SK-N-SH (cell line): ENCODE data around the gene PSMA5. TPM values are rescaled to one million over a fixed set of nuclear protein-coding genes. Genes with fewer than 3 reads are reported as not detected.
A peak's percentile ranks its signal among the peaks of the same experiment; 100 is the strongest.

ENCODE experiments used
- CTCF ChIA-PET: fragments of 300-600, 350-600 bp; formaldehyde crosslinking; extraction: SDS; loops from one replicate; lab custom pipeline; 2021; lab: Yijun Ruan, JAX
- POLR2A ChIA-PET: fragments of 350-600 bp; sonication (Branson Sonifier 250); formaldehyde crosslinking; extraction: SDS; loops from one replicate; lab custom pipeline; 2020; ENCODE audit warnings: antibody characterized with exemption, inconsistent platforms; lab: Yijun Ruan, JAX
- DNase-seq: peaks from one replicate; pipeline ENCODE4 v3.0.0; 2012
- H2AFZ ChIP-seq: fragments of 200-600 bp; sonication (generic); 2 replicates; pipeline ENCODE4 v1.8.1; 2016; ENCODE audit warnings: antibody characterized with exemption, mild to moderate bottlenecking, low read depth
- H3F3A ChIP-seq: fragments of 200-600 bp; sonication (generic); replicated peaks from 2 replicates; pipeline ENCODE3; 2016; ENCODE audit warnings: antibody characterized with exemption, mild to moderate bottlenecking; ENCODE audit not compliant: insufficient read depth
- H3K27ac ChIP-seq, 2 experiments: fragments of 200-500 bp in 1 of 2; fragments of 200-600 bp in 1 of 2; sonication (Bioruptor generic) in 1 of 2; sonication (generic), shearing (Covaris generic) in 1 of 2; 2 replicates each; pipeline versions ENCODE4 v1.5.1 to v1.6.1; 2014 to 2016; ENCODE audit warnings: low read depth in 2 of 2, inconsistent platforms in 1 of 2, low read length in 1 of 2, mild to moderate bottlenecking in 1 of 2, mixed read lengths in 1 of 2
- H3K27me3 ChIP-seq: fragments of 200-600 bp; sonication (generic), shearing (Covaris generic); 2 replicates; pipeline ENCODE4 v1.6.1; 2016; ENCODE audit warnings: mixed run types; ENCODE audit not compliant: insufficient read depth
- H3K36me3 ChIP-seq, 2 experiments: fragments of 200-500 bp in 1 of 2; fragments of 200-600 bp in 1 of 2; sonication (Bioruptor generic) in 1 of 2; sonication (generic) in 1 of 2; replicated peaks in 1 of 2; 2 replicates each; pipeline versions ENCODE3 to v1.5.1; 2014 to 2016; ENCODE audit warnings: low read length in 1 of 2, mild to moderate bottlenecking in 1 of 2; ENCODE audit not compliant: insufficient read depth in 2 of 2, control insufficient read depth in 1 of 2
- H3K4me1 ChIP-seq, 2 experiments: fragments of 200-500 bp in 1 of 2; fragments of 200-600 bp in 1 of 2; sonication (Bioruptor generic) in 1 of 2; sonication (generic), shearing (Covaris generic) in 1 of 2; 2 replicates each; pipeline versions ENCODE4 v1.5.1 to v1.6.1; 2014 to 2016; ENCODE audit warnings: low read depth in 1 of 2, low read length in 1 of 2, mixed run types in 1 of 2; ENCODE audit not compliant: insufficient read depth in 2 of 2, control insufficient read depth in 1 of 2
- H3K4me2 ChIP-seq: fragments of 200-600 bp; sonication (generic), shearing (Covaris generic); 2 replicates; pipeline ENCODE4 v1.6.1; 2017; ENCODE audit warnings: mixed run types
- H3K4me3 ChIP-seq, 2 experiments: fragments of 200-500 bp in 1 of 2; fragments of 200-600 bp in 1 of 2; sonication (Bioruptor generic) in 1 of 2; sonication (generic), shearing (Covaris generic) in 1 of 2; 2 replicates each; pipeline versions ENCODE4 v1.5.1 to v1.8.1; 2014 to 2016; ENCODE audit warnings: low read depth in 2 of 2, inconsistent platforms in 1 of 2, low read length in 1 of 2, mild to moderate bottlenecking in 1 of 2, mixed read lengths in 1 of 2, moderate library complexity in 1 of 2
- H3K79me2 ChIP-seq: fragments of 200-600 bp; sonication (generic); 2 replicates; pipeline ENCODE4 v1.8.1; 2017; ENCODE audit warnings: mild to moderate bottlenecking; ENCODE audit not compliant: insufficient read depth
- H3K9ac ChIP-seq: fragments of 200-600 bp; sonication (generic); 2 replicates; pipeline ENCODE4 v1.6.1; 2017; ENCODE audit warnings: mixed run types
- H3K9me2 ChIP-seq: fragments of 200-600 bp; sonication (generic); 2 replicates; pipeline ENCODE4 v1.6.1; 2017; ENCODE audit warnings: mixed run types
- H3K9me3 ChIP-seq: fragments of 200-600 bp; sonication (generic); 2 replicates; pipeline ENCODE4 v1.6.1; 2017; ENCODE audit warnings: mixed run types, mild to moderate bottlenecking, moderate library complexity
- H4K20me1 ChIP-seq: fragments of 200-600 bp; sonication (generic); 2 replicates; pipeline ENCODE4 v1.6.1; 2017; ENCODE audit warnings: mild to moderate bottlenecking, mixed run types; ENCODE audit not compliant: insufficient read depth
- EP300 ChIP-seq, 2 experiments: IDR thresholded peaks; 2 replicates each; pipeline versions ENCODE4 v1.4.0 to v1.6.1; 2012; ENCODE audit warnings: borderline replicate concordance in 1 of 2, low read depth in 1 of 2, low read length in 1 of 2
- EZH2phosphoT487 ChIP-seq: fragments of 200-600 bp; sonication (generic); IDR thresholded peaks from 2 replicates; pipeline ENCODE4 v1.6.1; 2017; ENCODE audit warnings: low read depth, mixed run types, mild to moderate bottlenecking, antibody characterized with exemption, moderate library complexity, borderline replicate concordance
- FOXJ3 ChIP-seq: sonication (generic); formaldehyde crosslinking; IDR thresholded peaks from 2 replicates; pipeline ENCODE4 v1.5.1; 2020; ENCODE audit warnings: mild to moderate bottlenecking, missing genetic modification reagents
- GATA2 ChIP-seq: sonication (generic); formaldehyde crosslinking; IDR thresholded peaks from 2 replicates; pipeline ENCODE4 v1.5.0; 2020; ENCODE audit warnings: mild to moderate bottlenecking, missing genetic modification reagents
- MEF2A ChIP-seq: IDR thresholded peaks from 2 replicates; pipeline ENCODE4 v1.4.0; 2012; ENCODE audit warnings: low read depth, borderline replicate concordance
- MXI1 ChIP-seq: IDR thresholded peaks from 2 replicates; pipeline ENCODE4 v1.6.1; 2012; ENCODE audit warnings: mild to moderate bottlenecking, low read depth, low read length, improper control_type of control experiment
- NFIC ChIP-seq: IDR thresholded peaks from 2 replicates; pipeline ENCODE4 v1.4.0; 2012; ENCODE audit warnings: borderline replicate concordance
- NRF1 ChIP-seq: IDR thresholded peaks from 2 replicates; pipeline ENCODE4 v1.6.1; 2012; ENCODE audit warnings: low read depth, mild to moderate bottlenecking, low read length
- POLR2AphosphoS5 ChIP-seq: IDR thresholded peaks from 2 replicates; pipeline ENCODE4 v1.6.1; 2012; ENCODE audit warnings: low read depth, low read length
- RAD21 ChIP-seq: IDR thresholded peaks from 2 replicates; pipeline ENCODE4 v1.6.1; 2012; ENCODE audit warnings: mild to moderate bottlenecking, low read length
- SIN3A ChIP-seq: IDR thresholded peaks from 2 replicates; pipeline ENCODE4 v1.6.1; 2012; ENCODE audit warnings: low read depth, mild to moderate bottlenecking, low read length, moderate library complexity, borderline replicate concordance
- TAF1 ChIP-seq: IDR thresholded peaks from 2 replicates; pipeline ENCODE4 v1.6.1; 2012; ENCODE audit warnings: low read depth, mild to moderate bottlenecking, low read length, moderate library complexity, borderline replicate concordance
- TCF12 ChIP-seq: IDR thresholded peaks from 2 replicates; pipeline ENCODE4 v1.4.0; 2012
- ZBTB33 ChIP-seq: IDR thresholded peaks from 2 replicates; pipeline ENCODE4 v1.4.0; 2012; ENCODE audit warnings: low read depth, borderline replicate concordance
- WGBS: methylation state at CpG from one replicate; pipeline ENCODE4 v1.1.6; 2017; ENCODE audit warnings: low lambda C conversion rate; 5-methylcytosine and 5-hydroxymethylcytosine counted together
- polyA plus RNA-seq, 3 experiments: library from polyadenylated mRNA; depleted of rRNA; stranded (reverse); fragments of >200 nt; gene quantifications; 2 replicates each; pipeline ENCODE4 v1.2.3, GENCODE V29; 2012
- TF ChIP-seq, protein P1 (sequence below): IDR thresholded peaks from 2 replicates; pipeline ENCODE4 v1.4.0; 2012; ENCODE audit warnings: low read depth, borderline replicate concordance
- TF ChIP-seq, protein P2 (sequence below): IDR thresholded peaks from 2 replicates; pipeline ENCODE4 v1.6.1; 2012; ENCODE audit warnings: mild to moderate bottlenecking, low read depth, low read length, moderate library complexity
- TF ChIP-seq, protein P3 (sequence below): IDR thresholded peaks from 2 replicates; pipeline ENCODE4; 2012
- TF ChIP-seq, protein P4 (sequence below): fragments of 150-350 bp; IDR thresholded peaks from 2 replicates; pipeline ENCODE4 v1.6.1; 2017; ENCODE audit warnings: antibody characterized with exemption, low read length, low read depth, borderline replicate concordance

Gene PSMA5
- polyA plus RNA-seq, 1 of the 3 experiments (the other 2 are of a cell fraction): 118 TPM

- TF ChIP-seq ZBTB33 (no peak), MEF2A (no peak), POLR2AphosphoS5 (no peak)
- TF ChIP-seq, protein P1, sequence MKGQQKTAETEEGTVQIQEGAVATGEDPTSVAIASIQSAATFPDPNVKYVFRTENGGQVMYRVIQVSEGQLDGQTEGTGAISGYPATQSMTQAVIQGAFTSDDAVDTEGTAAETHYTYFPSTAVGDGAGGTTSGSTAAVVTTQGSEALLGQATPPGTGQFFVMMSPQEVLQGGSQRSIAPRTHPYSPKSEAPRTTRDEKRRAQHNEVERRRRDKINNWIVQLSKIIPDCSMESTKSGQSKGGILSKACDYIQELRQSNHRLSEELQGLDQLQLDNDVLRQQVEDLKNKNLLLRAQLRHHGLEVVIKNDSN: peak; percentile 48; the same call in 1 of the 2 replicates
- H3K4me2 ChIP-seq: no peak overlapping the region
- H3K4me1 ChIP-seq: 0 out of 4 replicates have a peak, but pooled peaks cover 0 to under 1% of the 10 kb centered on the region in 2 experiments
- H3F3A ChIP-seq: no peaks in the 10 kb centered on the region
- H3K27me3 ChIP-seq: peaks cover 20% of the 10 kb centered on the region
- no peaks in the 10 kb centered on the region for H3K36me3 ChIP-seq
- POLR2A ChIA-PET: no interaction called here
- no peaks in the 10 kb centered on the region for H4K20me1 ChIP-seq
- no peak for DNase-seq
- H3K4me3 ChIP-seq: no peak overlapping the region
- no peaks in the 10 kb centered on the region for H3K79me2 ChIP-seq
- 60% methylated on average over 1 of the region's 1 CpG for WGBS
- H3K9me3 ChIP-seq: 0 out of 2 replicates have a peak, but pooled peaks cover 4% of the 10 kb centered on the region
- no peak overlapping the region for H3K27ac ChIP-seq
- no peak overlapping the region for H3K9ac ChIP-seq
- H2AFZ ChIP-seq: no peak overlapping the region
- H3K9me2 ChIP-seq: no peaks in the 10 kb centered on the region
- CTCF ChIA-PET: no interaction called here
Measured at GRCh38 chr1:109444346-109444745, 18.1 kb upstream of the PSMA5 start.

GRCh38 chr1:109443476-109443875 lies 17.2 kb upstream of the PSMA5 start:
- Histone ChIP-seq H3K9ac (no peak overlapping the region), H4K20me1 (no peaks in the 10 kb centered on the region), H3K4me2 (no peak overlapping the region), H3K36me3 (no peaks in the 10 kb centered on the region), H3F3A (peaks cover 7% of the 10 kb centered on the region), H3K79me2 (no peaks in the 10 kb centered on the region), H3K9me3 (no peaks in the 10 kb centered on the region), H3K27ac (no peak overlapping the region), H3K27me3 (peaks cover 20% of the 10 kb centered on the region), H3K4me3 (no peak overlapping the region), H3K9me2 (no peaks in the 10 kb centered on the region), H2AFZ (no peak overlapping the region), H3K4me1 (peaks cover 0 to 9% of the 10 kb centered on the region in 2 experiments; a peak in 1 of 4 replicates)
- ChIA-PET POLR2A (no interaction called here), CTCF (interaction anchor here (0.6 kb wide), 1 partner anchor 89 kb away, joined by 3 read pairs; no protein-coding TSS in a partner anchor)
- DNase-seq: no peak
- 37% methylated on average over 2 of the region's 2 CpGs for WGBS
- TF ChIP-seq NFIC: no peak
- no peak for TF ChIP-seq EZH2phosphoT487
- TF ChIP-seq MXI1: no peak
- no peak for TF ChIP-seq NRF1
- no peak for TF ChIP-seq SIN3A
- no peak for TF ChIP-seq FOXJ3 (CRISPR knock-in tag)
- TF ChIP-seq MEF2A: no peak
- TF ChIP-seq GATA2 (CRISPR knock-in tag): no peak
- TF ChIP-seq, protein P2, sequence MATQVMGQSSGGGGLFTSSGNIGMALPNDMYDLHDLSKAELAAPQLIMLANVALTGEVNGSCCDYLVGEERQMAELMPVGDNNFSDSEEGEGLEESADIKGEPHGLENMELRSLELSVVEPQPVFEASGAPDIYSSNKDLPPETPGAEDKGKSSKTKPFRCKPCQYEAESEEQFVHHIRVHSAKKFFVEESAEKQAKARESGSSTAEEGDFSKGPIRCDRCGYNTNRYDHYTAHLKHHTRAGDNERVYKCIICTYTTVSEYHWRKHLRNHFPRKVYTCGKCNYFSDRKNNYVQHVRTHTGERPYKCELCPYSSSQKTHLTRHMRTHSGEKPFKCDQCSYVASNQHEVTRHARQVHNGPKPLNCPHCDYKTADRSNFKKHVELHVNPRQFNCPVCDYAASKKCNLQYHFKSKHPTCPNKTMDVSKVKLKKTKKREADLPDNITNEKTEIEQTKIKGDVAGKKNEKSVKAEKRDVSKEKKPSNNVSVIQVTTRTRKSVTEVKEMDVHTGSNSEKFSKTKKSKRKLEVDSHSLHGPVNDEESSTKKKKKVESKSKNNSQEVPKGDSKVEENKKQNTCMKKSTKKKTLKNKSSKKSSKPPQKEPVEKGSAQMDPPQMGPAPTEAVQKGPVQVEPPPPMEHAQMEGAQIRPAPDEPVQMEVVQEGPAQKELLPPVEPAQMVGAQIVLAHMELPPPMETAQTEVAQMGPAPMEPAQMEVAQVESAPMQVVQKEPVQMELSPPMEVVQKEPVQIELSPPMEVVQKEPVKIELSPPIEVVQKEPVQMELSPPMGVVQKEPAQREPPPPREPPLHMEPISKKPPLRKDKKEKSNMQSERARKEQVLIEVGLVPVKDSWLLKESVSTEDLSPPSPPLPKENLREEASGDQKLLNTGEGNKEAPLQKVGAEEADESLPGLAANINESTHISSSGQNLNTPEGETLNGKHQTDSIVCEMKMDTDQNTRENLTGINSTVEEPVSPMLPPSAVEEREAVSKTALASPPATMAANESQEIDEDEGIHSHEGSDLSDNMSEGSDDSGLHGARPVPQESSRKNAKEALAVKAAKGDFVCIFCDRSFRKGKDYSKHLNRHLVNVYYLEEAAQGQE: no peak
- TF ChIP-seq, protein P3, sequence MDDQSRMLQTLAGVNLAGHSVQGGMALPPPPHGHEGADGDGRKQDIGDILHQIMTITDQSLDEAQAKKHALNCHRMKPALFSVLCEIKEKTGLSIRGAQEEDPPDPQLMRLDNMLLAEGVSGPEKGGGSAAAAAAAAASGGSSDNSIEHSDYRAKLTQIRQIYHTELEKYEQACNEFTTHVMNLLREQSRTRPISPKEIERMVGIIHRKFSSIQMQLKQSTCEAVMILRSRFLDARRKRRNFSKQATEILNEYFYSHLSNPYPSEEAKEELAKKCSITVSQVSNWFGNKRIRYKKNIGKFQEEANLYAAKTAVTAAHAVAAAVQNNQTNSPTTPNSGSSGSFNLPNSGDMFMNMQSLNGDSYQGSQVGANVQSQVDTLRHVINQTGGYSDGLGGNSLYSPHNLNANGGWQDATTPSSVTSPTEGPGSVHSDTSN: no peak
- TF ChIP-seq, protein P4, sequence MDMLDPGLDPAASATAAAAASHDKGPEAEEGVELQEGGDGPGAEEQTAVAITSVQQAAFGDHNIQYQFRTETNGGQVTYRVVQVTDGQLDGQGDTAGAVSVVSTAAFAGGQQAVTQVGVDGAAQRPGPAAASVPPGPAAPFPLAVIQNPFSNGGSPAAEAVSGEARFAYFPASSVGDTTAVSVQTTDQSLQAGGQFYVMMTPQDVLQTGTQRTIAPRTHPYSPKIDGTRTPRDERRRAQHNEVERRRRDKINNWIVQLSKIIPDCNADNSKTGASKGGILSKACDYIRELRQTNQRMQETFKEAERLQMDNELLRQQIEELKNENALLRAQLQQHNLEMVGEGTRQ: no peak
- TF ChIP-seq EP300 (IDR thresholded peaks at IDR 0.05; ENCODE audit: borderline replicate concordance in 1 of 2, low read depth in 1 of 2, low read length in 1 of 2): no peak
- TF ChIP-seq TAF1: no peak
- TF ChIP-seq POLR2AphosphoS5: no peak
- no peak for TF ChIP-seq TCF12
- TF ChIP-seq RAD21: no peak
